Heart left ventricle (tissue), 16 donors: ENCODE results near the gene ZNF274. TPM values are rescaled to one million over a fixed set of nuclear protein-coding genes. Genes with fewer than 3 reads are reported as not detected.

Experiments
- ATAC-seq, 4 donors: fragments of 200-7000 bp; cut with Tn5 transposase; one replicate each; pipeline ENCODE4 v1.9.1; 2020 to 2022; ENCODE audit warnings: moderate library complexity in 4 of 4, mild to moderate bottlenecking in 3 of 4, moderate number of reproducible peaks in 1 of 4
- DNase-seq, 5 donors: peaks; one replicate each; pipeline ENCODE4 v3.0.0-alpha.2; 2020
- H3K27ac ChIP-seq, 12 donors: fragments of 200-600 bp; sonication (generic) in 4 of 12; one replicate each; pipeline versions ENCODE4 v1.5.0 to v1.8.0; 2016 to 2022; ENCODE audit warnings: mild to moderate bottlenecking in 2 of 12
- H3K27me3 ChIP-seq, 9 donors: fragments of 200-600 bp; sonication (generic) in 2 of 9; one replicate each; pipeline versions ENCODE4 v1.5.1 to v1.8.0; 2016 to 2022; ENCODE audit warnings: mild to moderate bottlenecking in 3 of 9
- H3K36me3 ChIP-seq, 9 donors: fragments of 200-600 bp; sonication (generic) in 2 of 9; one replicate each; pipeline versions ENCODE4 v1.5.0 to v1.8.0; 2018 to 2022; ENCODE audit warnings: mild to moderate bottlenecking in 2 of 9
- H3K4me1 ChIP-seq, 12 donors: fragments of 200-600 bp; sonication (generic) in 4 of 12; one replicate each; pipeline versions ENCODE4 v1.5.0 to v1.8.0; 2016 to 2022; ENCODE audit warnings: mild to moderate bottlenecking in 3 of 12
- H3K4me3 ChIP-seq, 12 donors: fragments of 200-600 bp; sonication (generic) in 4 of 12; one replicate each; pipeline versions ENCODE4 v1.5.0 to v1.8.0; 2017 to 2022; ENCODE audit warnings: mild to moderate bottlenecking in 9 of 12, moderate library complexity in 4 of 12
- H3K9me3 ChIP-seq, 12 donors: fragments of 200-600 bp; sonication (generic) in 4 of 12; one replicate each; pipeline versions ENCODE4 v1.5.0 to v1.8.0; 2016 to 2022; ENCODE audit warnings: mild to moderate bottlenecking in 1 of 12
- CTCF ChIP-seq, 12 donors: fragments of 200-600 bp; sonication (generic) in 4 of 12; IDR thresholded peaks; one replicate each; pipeline versions ENCODE4 v1.5.0 to v1.8.0; 2018 to 2022; ENCODE audit warnings: antibody characterized with exemption in 12 of 12, mild to moderate bottlenecking in 5 of 12
- POLR2A ChIP-seq, 2 donors: fragments of 450-650 bp; IDR thresholded peaks; one replicate each; pipeline ENCODE4 v1.6.1; 2017; ENCODE audit warnings: antibody characterized with exemption in 2 of 2, mild to moderate bottlenecking in 2 of 2, moderate library complexity in 2 of 2
- WGBS, 4 donors: extraction: QIAGEN DNeasy Blood & Tissue Kit in 2 of 4; methylation state at CpG; one replicate each; pipeline versions ENCODE4 v1.1.5 to v1.1.7; 2013 to 2018; 5-methylcytosine and 5-hydroxymethylcytosine counted together
- intact Hi-C, 10 donors: fragments of 100-400 bp; cut with DNase I; formaldehyde crosslinking; loops; one replicate each; pipeline versions ENCODE4 v1.11.1 to v1.14.2; 2022
- polyA plus RNA-seq, 2 donors: library from polyadenylated mRNA; stranded (reverse); fragments of 200-250 nt; gene quantifications; one replicate each; pipeline ENCODE4 v1.2.3, GENCODE V29; 2013
- total RNA-seq, 9 donors: library from RNA; depleted of rRNA in 2 of 9; stranded (reverse); fragments of >200 nt in 2 of 9; fragmentation: NEBNext Ultra II Directional in 3 of 9; extraction: Animal tissue kit (Norgen Biotek cat#: 25700) in 3 of 9; gene quantifications; one replicate each; pipeline versions ENCODE4 v1.1.0 to v1.2.4, GENCODE V29; 2016 to 2023
- donor health status: ischemic (EF 13 %, LVEDD 7.1; RV severe dilation, severe dysfunction).
- donor health status: healthy with polysubstance abuse.
- donor health status: DM: no; HTN: yes; CAD: no.
- donor health status: DM: no; HTN: no; CAD: no.
- donor health status: ischemic (EF 25% LVEDD 6.9; RV normal size, moderate dysfunction).
- donor health status: ischemic (EF 25% LVEDD 5.7; RV mildly dilated, moderate dysfunction).
- donor health status: healthy.
- donor health status: DM: yes; HTN: yes; CAD: no.
- donor health status: ischemic (EF 35%, LVEDD 5.7; RV mildly dilated, moderate dysfunction).
- donor health status: nonischemic (EF 11% LVEDD 7.7; RV severe dilation, severe dysfunction).
- donor health status: DM: yes; HTN: yes; CAD: no.
- donor health status: PGD.
- donor health status: ischemic (EF 29% LVEDD 5.4; RV normal size, mild dysfunction).
- donor health status: nonischemic (EF 23%, LVEDD 6.1; RV moderate dilation, normal function).

Gene ZNF274
- total and polyA plus RNA-seq, 11 donors = 8.1 to 37.9 (median 21.8) TPM

- H3K36me3 ChIP-seq = no peaks in the 10 kb centered on the region
- ATAC-seq (no peak), DNase-seq (no peak)
- H3K27ac ChIP-seq = no peak overlapping the region
- no peak overlapping the region for H3K4me3 ChIP-seq
- intact Hi-C loops = no loop called here
- WGBS, 4 donors = 41 to 51% (median 48%) methylated on average over 1 of the region's 1 CpG
- H3K9me3 ChIP-seq = peaks cover 1 to 100% (median 94%) of the 10 kb centered on the region in 12 donors
- H3K4me1 ChIP-seq = no peaks in the 10 kb centered on the region
- TF ChIP-seq CTCF (IDR thresholded peaks at IDR 0.05) (no peak), POLR2A (IDR thresholded peaks at IDR 0.05) (no peak)
- H3K27me3 ChIP-seq = no peaks in the 10 kb centered on the region
Measured at GRCh38 chr19:58170860-58171259, 12.0 kb upstream of the ZNF274 start.

- peaks cover 0 to 18% (median 5%) of the 10 kb centered on the region in 12 donors for H3K4me1 ChIP-seq
- peaks cover 3 to 70% (median 25%) of the 10 kb centered on the region in 9 donors for H3K36me3 ChIP-seq
- TF ChIP-seq CTCF (IDR thresholded peaks at IDR 0.05) (peak; percentile 40 to 65 (median 54)), POLR2A (IDR thresholded peaks at IDR 0.05) (no peak)
- H3K4me3 ChIP-seq = peak overlapping the region in 11 of 12 donors; percentile 73 to 100 (median 95)
- no peaks in the 10 kb centered on the region for H3K27me3 ChIP-seq
- peak in 4 of 5 donors; percentile 33 to 52 (median 34) for DNase-seq
- H3K9me3 ChIP-seq = peaks cover 4 to 100% (median 87%) of the 10 kb centered on the region in 12 donors
- intact Hi-C loops = loop anchor here in 6 of 10 donors (2.0 to 10.0 kb wide), 6 partner anchors 93 to 337 kb away; partner anchors contain the start of genes ERVK3-1 (in 4 of the 6), ZNF8 (in 3 of the 6) and ZBTB45 (in 1 of the 6)
- peak in 1 of 4 donors; percentile 14 for ATAC-seq
- peak overlapping the region; percentile 90 to 100 (median 99) for H3K27ac ChIP-seq
- WGBS, 4 donors = 23 to 37% (median 29%) methylated on average over 4 of the region's 4 CpGs
Measured at GRCh38 chr19:58181902-58182576, 822 bp upstream of the ZNF274 start.

- H3K4me3 ChIP-seq = peak overlapping the region in 11 of 12 donors; percentile 73 to 100 (median 95)
- TF ChIP-seq POLR2A (IDR thresholded peaks at IDR 0.05) (no peak), CTCF (IDR thresholded peaks at IDR 0.05) (no peak)
- no peaks in the 10 kb centered on the region for H3K27me3 ChIP-seq
- WGBS, 4 donors = 3 to 5% (median 3%) methylated on average over 16 to 17 of the region's 17 CpGs
- no peak for ATAC-seq
- peaks cover 4 to 100% (median 87%) of the 10 kb centered on the region in 12 donors for H3K9me3 ChIP-seq
- peaks cover 7 to 75% (median 31%) of the 10 kb centered on the region in 9 donors for H3K36me3 ChIP-seq
- H3K27ac ChIP-seq = peak overlapping the region; percentile 90 to 100 (median 99)
- DNase-seq = peak in 2 of 5 donors; percentile 93 to 94
- H3K4me1 ChIP-seq = peaks cover 0 to 18% (median 5%) of the 10 kb centered on the region in 12 donors
- intact Hi-C loops = loop anchor here in 6 of 10 donors (2.0 to 10.0 kb wide), 6 partner anchors 92 to 336 kb away; partner anchors contain the start of genes ERVK3-1 (in 4 of the 6), ZNF8 (in 3 of the 6) and ZBTB45 (in 1 of the 6)
Measured at GRCh38 chr19:58182577-58182988, 278 bp upstream of the ZNF274 start.

GRCh38 chr19:58183817-58184215, 955 bp downstream of the ZNF274 start:
- no peak for TF ChIP-seq CTCF (IDR thresholded peaks at IDR 0.05)
- no peak for TF ChIP-seq POLR2A (IDR thresholded peaks at IDR 0.05)
- H3K9me3 ChIP-seq = peaks cover 8 to 99% (median 87%) of the 10 kb centered on the region in 12 donors
- H3K36me3 ChIP-seq = peaks cover 12 to 74% (median 34%) of the 10 kb centered on the region in 9 donors
- no peak for DNase-seq
- H3K27me3 ChIP-seq = no peaks in the 10 kb centered on the region
- peak overlapping the region; percentile 73 to 100 (median 94) for H3K4me3 ChIP-seq
- peak overlapping the region; percentile 90 to 100 (median 99) for H3K27ac ChIP-seq
- intact Hi-C loops = loop anchor here in 6 of 10 donors (1.0 to 10.0 kb wide), 7 partner anchors 91 to 335 kb away; partner anchors contain the start of genes ERVK3-1 (in 4 of the 6), ZNF8 (in 4 of the 6) and ZBTB45 (in 1 of the 6)
- peaks cover 0 to 18% (median 5%) of the 10 kb centered on the region in 12 donors for H3K4me1 ChIP-seq
- ATAC-seq = no peak
- WGBS, 4 donors = 16 to 22% (median 18%) methylated on average over 13 of the region's 13 CpGs
